Neural crest cell (in vitro differentiated cells): ENCODE data around the gene ITGAX. TPM values are rescaled to one million over a fixed set of nuclear protein-coding genes. Genes with fewer than 3 reads are reported as not detected.
A peak's percentile ranks its signal among the peaks of the same experiment; 100 is the strongest.

Experiments used
- DNase-seq: peaks from one replicate; pipeline ENCODE4 v3.0.0; 2021; ENCODE audit warnings: low read depth, mixed read lengths, low spot score
- H3K27ac Mint-ChIP-seq: one replicate; pipeline ENCODE4 v1.8.0; 2021; ENCODE audit warnings: mild to moderate bottlenecking, mixed read lengths; ENCODE audit not compliant: unreplicated experiment
- H3K27me3 Mint-ChIP-seq: 2 replicates; pipeline ENCODE4 v1.8.0; 2021; ENCODE audit warnings: low read depth, mild to moderate bottlenecking, mixed read lengths
- H3K36me3 Mint-ChIP-seq: 2 replicates; pipeline ENCODE4 v1.8.0; 2021; ENCODE audit warnings: low read depth, mild to moderate bottlenecking, mixed read lengths
- H3K4me1 Mint-ChIP-seq: 2 replicates; pipeline ENCODE4 v1.8.0; 2021; ENCODE audit warnings: mixed read lengths
- H3K4me3 Mint-ChIP-seq: one replicate; pipeline ENCODE4 v1.8.0; 2021; ENCODE audit warnings: mild to moderate bottlenecking, mixed read lengths
- H3K9me3 Mint-ChIP-seq: 2 replicates; pipeline ENCODE4 v1.8.0; 2021; ENCODE audit warnings: mixed read lengths
- total RNA-seq: library from RNA; stranded (reverse); gene quantifications from 2 replicates; pipeline ENCODE4 v1.2.1, GENCODE V29; 2021
- TF ChIP-seq, protein P1 (sequence below): fragments of 200-600 bp; sonication (generic); conservative IDR thresholded peaks from 2 replicates; pipeline ENCODE4 v1.5.0; 2021; ENCODE audit warnings: antibody characterized with exemption, mild to moderate bottlenecking

ITGAX gene
- total RNA-seq, 1 donor from 2014 or later: not detected

DNA sequence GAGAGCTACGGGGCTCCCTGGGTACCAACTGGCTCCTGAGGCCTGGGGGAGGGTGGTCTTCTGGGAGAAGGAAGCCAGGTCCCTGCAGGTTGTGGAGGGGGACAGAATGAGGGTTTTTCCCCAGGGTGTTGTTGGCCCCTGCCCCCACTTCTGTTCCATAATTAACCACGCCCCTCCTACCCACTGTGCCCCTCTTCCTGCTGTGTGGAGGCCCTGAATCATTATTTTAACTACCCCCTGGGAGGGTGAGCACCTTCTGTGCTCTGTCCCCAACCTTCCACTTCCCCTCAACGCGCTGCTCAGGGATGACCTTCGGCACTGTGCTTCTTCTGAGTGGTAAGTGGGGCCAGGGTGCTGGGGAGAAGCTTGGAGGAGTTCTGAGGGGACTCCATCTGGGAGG lies 38.1 kb downstream of the ITGAX start, which contains the start of gene ITGAD:
Gene ITGAD (plus strand): TSS at position 280 of the 400 bp plus-strand sequence. CDS start 26 bp downstream, at position 306.
- Mint-ChIP-seq H3K27me3 (peaks cover 17% of the 10 kb centered on the region), H3K36me3 (no peaks in the 10 kb centered on the region), H3K4me1 (no peaks in the 10 kb centered on the region)

DNA sequence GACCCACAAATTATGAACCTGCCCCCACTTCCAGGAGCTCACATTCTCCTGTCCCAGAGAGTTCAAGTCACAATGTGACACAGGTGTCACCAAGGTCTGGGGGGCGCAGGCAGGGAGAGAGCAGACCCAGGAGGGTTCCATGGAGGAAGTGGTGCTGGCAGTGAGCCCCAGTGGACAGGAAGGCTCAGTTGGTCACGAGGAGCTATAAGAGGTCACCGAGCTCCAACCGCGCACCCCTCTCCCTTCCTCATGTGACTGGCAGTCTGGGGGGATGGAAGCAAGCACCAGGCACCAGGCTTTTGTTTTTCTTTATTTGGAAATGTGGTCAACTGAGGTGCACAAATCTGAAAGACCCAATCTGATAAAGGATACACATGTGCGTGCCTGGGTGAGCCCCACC lies 40.7 kb downstream of the ITGAX start:
- no peak overlapping the region for H3K4me3 Mint-ChIP-seq
- peaks cover 4% of the 10 kb centered on the region for H3K27me3 Mint-ChIP-seq
- no peak for DNase-seq
- peaks cover 4% of the 10 kb centered on the region for H3K9me3 Mint-ChIP-seq
- no peaks in the 10 kb centered on the region for H3K4me1 Mint-ChIP-seq
- TF ChIP-seq, protein P1, sequence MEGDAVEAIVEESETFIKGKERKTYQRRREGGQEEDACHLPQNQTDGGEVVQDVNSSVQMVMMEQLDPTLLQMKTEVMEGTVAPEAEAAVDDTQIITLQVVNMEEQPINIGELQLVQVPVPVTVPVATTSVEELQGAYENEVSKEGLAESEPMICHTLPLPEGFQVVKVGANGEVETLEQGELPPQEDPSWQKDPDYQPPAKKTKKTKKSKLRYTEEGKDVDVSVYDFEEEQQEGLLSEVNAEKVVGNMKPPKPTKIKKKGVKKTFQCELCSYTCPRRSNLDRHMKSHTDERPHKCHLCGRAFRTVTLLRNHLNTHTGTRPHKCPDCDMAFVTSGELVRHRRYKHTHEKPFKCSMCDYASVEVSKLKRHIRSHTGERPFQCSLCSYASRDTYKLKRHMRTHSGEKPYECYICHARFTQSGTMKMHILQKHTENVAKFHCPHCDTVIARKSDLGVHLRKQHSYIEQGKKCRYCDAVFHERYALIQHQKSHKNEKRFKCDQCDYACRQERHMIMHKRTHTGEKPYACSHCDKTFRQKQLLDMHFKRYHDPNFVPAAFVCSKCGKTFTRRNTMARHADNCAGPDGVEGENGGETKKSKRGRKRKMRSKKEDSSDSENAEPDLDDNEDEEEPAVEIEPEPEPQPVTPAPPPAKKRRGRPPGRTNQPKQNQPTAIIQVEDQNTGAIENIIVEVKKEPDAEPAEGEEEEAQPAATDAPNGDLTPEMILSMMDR: no peak
- H3K36me3 Mint-ChIP-seq: no peaks in the 10 kb centered on the region
- no peak overlapping the region for H3K27ac Mint-ChIP-seq

More for the DNA sequence above, 38.1 kb downstream of the ITGAX start, which contains the start of gene ITGAD:
- no peaks in the 10 kb centered on the region for H3K9me3 Mint-ChIP-seq
- H3K4me3 Mint-ChIP-seq: no peak within 1 kb of the TSS
- no peak for DNase-seq
- TF ChIP-seq, protein P1: no peak
- no peak within 1 kb of the TSS for H3K27ac Mint-ChIP-seq

DNA sequence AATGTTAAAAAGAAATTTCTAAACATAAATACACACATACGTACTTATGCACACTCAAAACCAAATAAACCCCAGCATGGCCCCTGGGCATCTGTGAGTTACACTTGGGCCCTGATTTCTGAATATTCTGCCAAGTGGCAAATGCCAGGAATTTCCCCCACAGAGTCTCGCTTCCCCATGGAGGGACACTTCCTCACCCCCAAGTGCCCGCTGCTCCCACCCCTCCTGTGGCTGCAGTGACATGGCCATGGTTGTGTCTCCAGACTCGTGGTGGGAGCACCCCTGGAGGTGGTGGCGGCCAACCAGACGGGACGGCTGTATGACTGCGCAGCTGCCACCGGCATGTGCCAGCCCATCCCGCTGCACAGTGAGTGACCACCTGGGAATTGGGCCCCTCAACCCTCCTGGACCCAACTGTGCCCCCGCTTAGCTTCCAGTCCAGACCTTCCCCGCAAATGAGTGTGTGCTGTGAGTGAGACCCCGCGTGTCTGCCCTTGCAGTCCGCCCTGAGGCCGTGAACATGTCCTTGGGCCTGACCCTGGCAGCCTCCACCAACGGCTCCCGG lies 42.2 kb downstream of the ITGAX start:
- Mint-ChIP-seq H3K4me3 (no peak overlapping the region), H3K27ac (peak overlapping the region; percentile 83), H3K27me3 (peaks cover 2% of the 10 kb centered on the region), H3K36me3 (no peaks in the 10 kb centered on the region), H3K9me3 (peaks cover 4% of the 10 kb centered on the region), H3K4me1 (no peaks in the 10 kb centered on the region)
- DNase-seq: no peak
- TF ChIP-seq, protein P1: no peak

DNA sequence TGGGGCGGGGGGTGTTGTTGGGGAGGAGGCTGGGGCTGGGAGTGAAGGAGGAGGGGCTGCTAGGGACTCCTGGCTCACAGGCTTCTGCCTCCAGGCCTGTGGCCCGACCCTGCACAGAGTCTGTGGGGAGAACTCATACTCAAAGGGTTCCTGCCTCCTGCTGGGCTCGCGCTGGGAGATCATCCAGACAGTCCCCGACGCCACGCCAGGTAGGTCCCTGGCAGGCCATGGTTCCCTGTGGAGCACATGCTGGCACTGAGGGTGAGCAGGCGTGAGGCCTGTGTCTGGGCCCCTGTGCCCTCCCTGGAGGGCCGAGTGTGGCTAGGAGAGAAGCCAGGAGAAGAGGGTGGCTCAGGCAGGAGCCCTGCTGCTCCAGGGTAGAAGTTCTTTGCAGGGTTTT lies 42.7 kb downstream of the ITGAX start:
- no peak for DNase-seq
- peak overlapping the region; percentile 19 for H3K27ac Mint-ChIP-seq

DNA sequence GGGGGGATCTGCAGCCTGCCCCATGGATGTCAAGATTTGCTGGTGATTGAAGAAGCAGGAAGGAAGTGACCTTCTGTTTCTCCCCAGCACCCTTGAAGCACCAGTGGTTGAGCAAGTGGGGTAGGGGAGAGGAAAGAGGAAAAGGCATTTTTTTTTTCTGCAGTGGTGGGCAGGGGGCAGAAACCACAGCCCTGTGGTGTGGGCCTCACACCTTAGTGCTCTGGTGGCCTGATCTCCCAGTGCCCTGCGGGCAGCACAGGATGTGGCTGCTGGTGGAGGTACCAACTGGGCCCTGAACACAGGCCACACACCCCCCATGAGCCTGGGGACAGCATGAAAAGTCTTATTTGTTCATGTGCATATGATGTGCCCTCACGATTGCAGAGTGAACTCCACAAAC lies 45.2 kb downstream of the ITGAX start:
- H3K27ac Mint-ChIP-seq: no peak overlapping the region
- peaks cover 4% of the 10 kb centered on the region for H3K9me3 Mint-ChIP-seq
- no peak overlapping the region for H3K4me3 Mint-ChIP-seq
- no peaks in the 10 kb centered on the region for H3K36me3 Mint-ChIP-seq
- no peaks in the 10 kb centered on the region for H3K4me1 Mint-ChIP-seq
- no peaks in the 10 kb centered on the region for H3K27me3 Mint-ChIP-seq
- TF ChIP-seq, protein P1: no peak
- DNase-seq: no peak

More for the DNA sequence above, 42.7 kb downstream of the ITGAX start:
- H3K9me3 Mint-ChIP-seq: peaks cover 4% of the 10 kb centered on the region
- no peaks in the 10 kb centered on the region for H3K27me3 Mint-ChIP-seq
- no peaks in the 10 kb centered on the region for H3K4me1 Mint-ChIP-seq
- TF ChIP-seq, protein P1: no peak
- H3K36me3 Mint-ChIP-seq: no peaks in the 10 kb centered on the region
- H3K4me3 Mint-ChIP-seq: no peak overlapping the region
